ENCODE results near the gene NFKBIB.

GRCh38 chr19:38900202-38900629, 447 bp downstream of the NFKBIB start:
- TF ChIP-seq POLR2A (IDR thresholded peaks at IDR 0.05; ENCODE audit: low read length), result no peak
- TF ChIP-seq GATA1 (IDR thresholded peaks at IDR 0.05; ENCODE audit: low read depth, low read length), result no peak
